GM21526 (cell line): ENCODE results near the gene CACNG4.
A peak's percentile ranks its signal among the peaks of the same experiment; 100 is the strongest.

Source experiments
- ATAC-seq: cut with Tn5 transposase; IDR thresholded peaks from one replicate; pipeline ENCODE4 v1.9.1; 2021; ENCODE audit warnings: moderate library complexity; ENCODE audit not compliant: unreplicated experiment, low FRiP score

The CACNG4 gene

GRCh38 chr17:67054011-67054591, 89.6 kb downstream of the CACNG4 start:
- ATAC-seq = no peak

DNA sequence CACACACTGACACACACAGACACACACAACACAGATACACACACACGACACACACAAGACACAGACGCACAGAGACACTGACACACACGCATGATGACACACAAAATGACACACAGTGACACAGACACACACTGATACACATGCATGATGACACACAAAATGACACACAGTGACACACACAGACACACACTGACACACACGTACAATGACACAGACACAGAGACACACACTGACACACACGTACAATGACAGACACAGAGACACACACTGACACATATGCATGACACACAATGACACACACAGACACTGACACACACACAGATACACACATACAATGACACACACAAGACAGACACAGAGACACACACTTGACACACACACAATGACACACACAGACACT, 90.1 kb downstream of the CACNG4 start:
- no peak for ATAC-seq

- no peak for ATAC-seq
Measured at GRCh38 chr17:67055041-67055443, 90.5 kb downstream of the CACNG4 start.

- ATAC-seq = no peak
Measured at GRCh38 chr17:67055811-67056745, 91.6 kb downstream of the CACNG4 start.

- ATAC-seq = no peak
Measured at GRCh38 chr17:67056746-67057490, 92.4 kb downstream of the CACNG4 start.

DNA sequence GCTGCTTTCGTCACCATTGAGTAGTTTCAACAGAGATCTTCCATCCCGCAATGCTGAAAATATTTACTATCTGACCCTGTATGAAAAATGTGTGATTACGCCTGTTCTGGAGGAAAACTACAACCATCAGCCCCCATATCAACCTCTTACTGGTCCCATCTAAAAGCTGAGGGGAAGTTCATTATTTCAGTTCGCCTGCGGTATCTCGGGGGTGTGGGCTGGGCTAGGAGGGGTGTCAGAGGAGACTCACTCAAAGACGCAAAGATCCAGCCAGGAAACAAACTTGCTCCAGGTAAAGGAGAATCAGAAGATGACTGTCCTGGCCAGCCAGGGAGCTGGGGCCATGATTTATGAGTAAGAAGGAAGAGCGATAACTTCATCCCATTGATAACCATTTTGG, 93.5 kb downstream of the CACNG4 start:
- no peak for ATAC-seq

DNA sequence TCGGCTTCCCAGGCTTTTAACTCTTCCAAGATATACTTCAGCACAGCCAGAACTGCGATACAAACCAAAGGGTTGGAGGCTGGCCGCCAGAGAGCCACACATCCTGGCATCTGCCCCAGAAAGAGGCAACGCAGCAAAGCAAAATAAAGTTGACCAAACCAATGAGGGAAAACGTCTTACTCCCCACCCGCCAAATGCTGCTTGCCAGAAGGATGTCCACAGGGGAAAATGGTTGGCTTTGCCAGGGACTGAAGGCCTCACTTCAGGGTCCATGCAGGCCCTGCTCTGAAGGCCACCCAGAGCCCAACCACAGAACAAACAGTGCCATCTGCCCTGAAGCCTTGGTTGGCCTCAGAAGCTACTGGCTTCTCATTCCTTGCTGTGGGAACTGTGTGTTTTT, 94.9 kb downstream of the CACNG4 start:
- ATAC-seq = no peak

GRCh38 chr17:67063141-67063540, 98.6 kb downstream of the CACNG4 start:
- ATAC-seq = no peak

DNA sequence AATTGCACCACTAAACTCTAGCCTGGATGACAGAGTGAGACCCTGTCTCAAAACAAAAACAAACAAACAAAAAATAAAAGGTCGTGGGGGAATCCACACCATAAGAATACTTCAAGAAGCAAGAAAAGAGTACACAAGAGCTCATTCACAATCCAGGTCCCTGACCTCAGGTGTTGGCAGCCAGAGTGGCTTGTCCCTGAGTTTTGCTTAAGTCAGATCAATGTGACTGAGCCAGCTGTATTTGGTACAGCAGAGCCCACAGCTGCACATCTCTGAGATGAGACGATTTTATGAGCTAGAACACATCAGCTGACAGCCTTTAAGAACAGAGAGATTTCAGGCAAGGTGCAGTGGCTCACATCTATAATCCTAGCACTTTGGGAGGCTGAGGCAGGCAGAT, 102.2 kb downstream of the CACNG4 start:
- ATAC-seq = no peak

GRCh38 chr17:67067571-67068482, 103.3 kb downstream of the CACNG4 start:
- ATAC-seq = no peak

DNA sequence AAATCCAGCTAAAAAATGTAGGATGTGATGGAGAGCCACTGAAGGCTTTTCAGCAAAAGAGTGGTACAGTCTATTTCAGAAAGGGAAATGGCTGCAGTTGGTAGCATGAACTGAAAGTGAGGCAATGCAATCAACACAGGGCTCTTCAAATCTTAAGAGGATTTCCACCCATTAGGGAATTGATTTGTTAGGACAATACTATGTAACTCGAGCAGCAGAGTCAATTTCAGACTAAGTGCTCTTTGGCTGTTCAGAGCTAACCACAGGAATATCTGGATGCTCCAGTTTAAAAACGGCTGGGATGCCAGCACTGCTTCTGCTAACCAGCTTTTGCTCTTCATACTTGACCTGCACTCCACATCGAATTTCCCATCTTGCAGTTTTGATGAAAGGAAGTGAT, 104.5 kb downstream of the CACNG4 start:
- no peak for ATAC-seq

GRCh38 chr17:67069603-67070136, 105.2 kb downstream of the CACNG4 start:
- ATAC-seq = no peak

GRCh38 chr17:67071595-67071994, 107.1 kb downstream of the CACNG4 start:
- no peak for ATAC-seq

- no peak for ATAC-seq
Measured at GRCh38 chr17:67072885-67073284, 108.4 kb downstream of the CACNG4 start.

- ATAC-seq = no peak
Measured at GRCh38 chr17:67074781-67075180, 110.3 kb downstream of the CACNG4 start.

DNA sequence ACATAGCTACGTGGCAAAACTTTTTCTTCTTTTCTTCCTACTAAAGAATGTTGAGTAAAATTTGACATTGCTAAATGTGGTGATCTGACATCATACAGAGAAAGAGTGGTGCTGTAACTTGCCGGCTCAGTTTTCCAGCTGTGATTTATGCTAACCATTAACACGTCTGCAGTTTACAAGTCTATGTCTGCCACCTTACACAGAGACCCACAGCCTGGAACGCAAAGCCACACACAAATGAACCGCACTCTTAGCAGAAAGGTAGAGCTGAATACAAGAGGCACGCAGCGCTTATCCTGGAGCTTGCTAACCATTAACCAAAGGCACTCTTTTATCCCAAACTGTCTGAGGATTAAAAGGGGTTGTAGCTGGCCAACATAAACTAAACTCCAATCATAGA, 111.8 kb downstream of the CACNG4 start:
- ATAC-seq = no peak

DNA sequence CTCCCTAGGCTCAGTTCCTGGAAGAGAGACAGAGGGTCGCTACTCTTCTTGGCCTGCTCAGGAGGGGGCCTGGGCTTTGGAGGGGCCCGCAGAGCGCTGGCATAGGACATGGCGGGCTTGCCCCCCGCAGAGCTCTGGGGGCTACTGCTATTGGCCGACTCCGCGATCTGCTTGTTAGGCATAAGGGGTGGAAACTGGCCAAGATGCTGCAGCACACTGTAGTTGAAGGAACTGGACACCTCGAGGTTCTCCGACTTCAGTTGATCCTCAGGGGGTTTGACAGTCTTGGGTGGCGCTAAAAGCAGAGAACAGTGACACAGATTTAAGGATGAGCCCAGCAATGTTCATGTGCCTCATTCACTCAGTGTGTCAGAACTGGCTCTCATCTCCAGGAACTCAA, 113.8 kb downstream of the CACNG4 start:
- ATAC-seq = no peak

DNA sequence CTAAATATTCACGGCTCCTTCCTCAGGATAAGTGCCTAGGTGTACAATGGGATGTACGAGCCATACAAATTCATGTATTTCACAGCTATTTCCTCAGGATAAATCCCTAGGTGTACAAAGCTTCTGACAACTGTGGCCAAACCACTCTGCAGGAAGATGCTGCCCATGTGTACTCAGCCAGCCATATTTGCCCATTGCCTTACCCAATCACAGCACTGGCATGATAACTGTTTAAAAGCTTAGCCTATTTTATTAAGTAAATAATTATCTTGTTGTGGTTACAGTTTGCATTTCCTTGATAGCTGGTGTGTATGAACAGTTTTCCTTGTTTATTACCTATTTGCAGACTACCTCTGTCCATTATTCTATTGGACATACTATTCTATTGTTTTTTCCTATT, 115.0 kb downstream of the CACNG4 start:
- no peak for ATAC-seq

GRCh38 chr17:67080804-67081203, 116.3 kb downstream of the CACNG4 start:
- no peak for ATAC-seq

DNA sequence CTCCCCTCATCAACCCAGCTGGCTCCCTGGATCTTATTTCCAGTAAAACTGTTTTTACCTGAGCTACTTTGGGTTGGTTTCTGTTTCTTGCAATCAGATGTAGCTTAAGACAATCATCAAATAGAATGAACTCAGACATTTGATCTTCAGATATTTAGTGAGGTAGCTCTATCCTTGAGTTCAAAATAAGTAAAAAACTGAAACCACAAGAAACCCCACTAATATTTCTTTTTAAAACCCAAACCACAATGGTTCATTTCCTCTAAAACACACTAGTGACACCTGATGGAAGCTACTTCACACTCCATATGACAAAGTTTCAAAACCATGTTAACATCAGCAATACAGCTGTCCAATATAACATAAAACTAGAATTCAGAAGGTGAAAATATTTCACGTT, 117.6 kb downstream of the CACNG4 start:
- peak; percentile 71 for ATAC-seq
